ENCODE data around the gene COL20A1. TPM values are rescaled to one million over a fixed set of nuclear protein-coding genes. Genes with fewer than 3 reads are reported as not detected.

COL20A1 gene
- total and polyA plus RNA-seq, 10 donors = 0.12 to 2.1 (median 0.60) TPM; not detected in 2

DNA sequence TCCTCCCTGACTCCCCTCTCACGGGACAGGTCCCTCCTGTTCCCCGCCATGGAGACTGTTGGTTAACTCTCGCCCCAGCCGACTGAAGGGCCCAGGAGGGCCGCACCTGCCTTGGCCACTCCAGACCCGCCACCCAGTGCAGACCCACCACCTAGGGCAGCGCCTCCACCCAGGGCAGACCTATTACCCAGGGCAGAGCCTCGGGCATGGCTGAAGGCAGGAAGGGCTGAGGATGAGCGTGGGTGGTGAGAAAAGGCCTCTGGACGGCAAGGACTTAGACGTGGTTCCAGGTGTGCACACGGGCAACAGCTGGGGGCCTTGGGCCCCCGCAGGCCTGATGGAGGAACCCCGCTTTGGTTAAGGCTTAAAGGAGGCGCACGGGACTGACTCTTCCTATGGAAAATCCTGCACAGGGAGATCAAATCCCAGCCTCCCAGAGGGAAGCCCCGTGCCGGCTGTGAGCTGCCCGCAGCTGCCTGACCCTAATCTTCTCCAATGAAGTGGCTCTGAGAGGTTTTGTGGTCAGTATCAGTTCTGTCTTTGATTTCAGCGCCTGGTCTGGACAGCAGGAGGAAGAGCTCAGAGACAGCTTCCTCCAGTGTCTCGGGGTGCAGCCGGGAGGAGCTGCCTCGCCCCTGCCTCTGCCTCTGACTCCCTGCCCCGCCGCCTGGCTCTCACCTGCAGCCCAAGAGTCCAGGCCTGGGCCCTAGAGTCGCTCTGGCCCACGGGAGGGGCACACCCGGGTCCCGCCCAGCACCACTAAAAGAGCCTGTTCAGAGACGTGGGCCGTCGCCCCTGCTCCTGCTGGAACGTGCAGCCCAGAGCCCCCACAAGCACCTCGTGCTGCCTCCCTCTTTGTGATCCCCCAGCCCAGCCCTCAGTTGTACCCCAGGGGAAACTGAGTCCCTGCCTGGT is 80.2 kb downstream of the COL20A1 start:
- TF ChIP-seq, protein P1, sequence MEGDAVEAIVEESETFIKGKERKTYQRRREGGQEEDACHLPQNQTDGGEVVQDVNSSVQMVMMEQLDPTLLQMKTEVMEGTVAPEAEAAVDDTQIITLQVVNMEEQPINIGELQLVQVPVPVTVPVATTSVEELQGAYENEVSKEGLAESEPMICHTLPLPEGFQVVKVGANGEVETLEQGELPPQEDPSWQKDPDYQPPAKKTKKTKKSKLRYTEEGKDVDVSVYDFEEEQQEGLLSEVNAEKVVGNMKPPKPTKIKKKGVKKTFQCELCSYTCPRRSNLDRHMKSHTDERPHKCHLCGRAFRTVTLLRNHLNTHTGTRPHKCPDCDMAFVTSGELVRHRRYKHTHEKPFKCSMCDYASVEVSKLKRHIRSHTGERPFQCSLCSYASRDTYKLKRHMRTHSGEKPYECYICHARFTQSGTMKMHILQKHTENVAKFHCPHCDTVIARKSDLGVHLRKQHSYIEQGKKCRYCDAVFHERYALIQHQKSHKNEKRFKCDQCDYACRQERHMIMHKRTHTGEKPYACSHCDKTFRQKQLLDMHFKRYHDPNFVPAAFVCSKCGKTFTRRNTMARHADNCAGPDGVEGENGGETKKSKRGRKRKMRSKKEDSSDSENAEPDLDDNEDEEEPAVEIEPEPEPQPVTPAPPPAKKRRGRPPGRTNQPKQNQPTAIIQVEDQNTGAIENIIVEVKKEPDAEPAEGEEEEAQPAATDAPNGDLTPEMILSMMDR (IDR thresholded peaks at IDR 0.05 in 8 of 11, conservative IDR thresholded peaks at IDR 0.05 in 3 of 11) = no peak
- TF ChIP-seq POLR2AphosphoS5 (IDR thresholded peaks at IDR 0.05) (no peak), POLR2A (IDR thresholded peaks at IDR 0.05) (no peak)
- Histone ChIP-seq H3K9me3 (no peaks in the 10 kb centered on the region), H3K36me3 (no peaks in the 10 kb centered on the region), H3K27ac (no peak overlapping the region), H3K27me3 (replicated peaks in 1 of 7) (peaks cover 0 to 88% (median 17%) of the 10 kb centered on the region in 7 donors), H3K4me3 (no peak overlapping the region), H3K4me1 (peaks cover 0 to 6% (median 0%) of the 10 kb centered on the region in 6 donors)
- 70 to 72% (median 71%) methylated on average over 24 to 34 of the region's 34 CpGs for WGBS, 5 donors
- intact Hi-C loops (cut with DNase I; ENCODE audit: low total_unique reads) = no loop called here
- no peak for DNase-seq

DNA sequence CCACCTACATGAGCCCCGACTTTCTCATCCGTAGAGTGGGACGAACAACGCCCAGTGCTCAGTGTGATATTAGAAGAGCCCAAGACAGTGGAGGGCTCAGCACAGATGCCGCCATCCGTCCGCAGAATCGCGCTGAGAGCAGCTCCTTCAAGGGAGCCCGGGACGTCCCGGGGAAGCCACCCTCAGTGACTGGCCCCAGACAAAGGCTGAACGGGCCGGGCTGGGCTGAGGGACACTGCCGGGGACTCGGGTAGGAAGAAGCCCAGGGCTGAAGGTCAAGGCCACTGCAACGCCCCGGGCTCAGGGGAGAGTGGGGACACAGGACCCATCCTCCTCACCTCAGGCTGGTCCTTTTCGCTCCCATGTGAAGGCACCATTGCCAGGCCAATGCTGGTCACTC is 81.0 kb downstream of the COL20A1 start:
- Histone ChIP-seq H3K4me3 (no peak overlapping the region), H3K27ac (no peak overlapping the region), H3K9me3 (no peaks in the 10 kb centered on the region), H3K4me1 (peaks cover 0 to 6% (median 0%) of the 10 kb centered on the region in 6 donors), H3K36me3 (no peaks in the 10 kb centered on the region), H3K27me3 (replicated peaks in 1 of 7) (peaks cover 0 to 88% (median 17%) of the 10 kb centered on the region in 7 donors)
- whole genome bisulfite sequencing, 5 donors = 75 to 87% (median 82%) methylated on average over 16 to 19 of the region's 19 CpGs
- intact Hi-C loops (cut with DNase I; ENCODE audit: low total_unique reads) = no loop called here
- no peak for DNase-seq
- TF ChIP-seq POLR2AphosphoS5 (IDR thresholded peaks at IDR 0.05) = no peak
- TF ChIP-seq, protein P1 (IDR thresholded peaks at IDR 0.05 in 8 of 11, conservative IDR thresholded peaks at IDR 0.05 in 3 of 11) = no peak
- TF ChIP-seq POLR2A (IDR thresholded peaks at IDR 0.05) = no peak

DNA sequence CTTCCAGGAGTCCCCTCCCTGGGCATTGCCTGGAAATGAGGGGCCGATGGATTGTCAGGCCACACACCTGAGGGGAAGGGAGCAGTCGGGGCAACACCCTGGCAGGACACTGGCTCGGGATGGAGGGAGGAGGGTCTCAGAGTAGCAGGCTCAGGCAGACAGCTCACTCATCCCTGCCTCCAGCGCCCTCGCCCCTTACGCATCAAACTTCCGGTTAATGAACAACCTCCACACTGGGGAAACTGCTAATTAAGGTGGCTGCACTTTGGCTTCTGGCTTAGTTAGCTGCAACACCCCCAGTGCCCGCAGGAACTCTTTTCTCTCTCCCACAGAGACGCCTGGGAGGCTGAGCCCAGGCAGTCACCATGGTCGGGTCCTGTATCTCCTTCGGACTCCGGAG is 81.5 kb downstream of the COL20A1 start:
- Histone ChIP-seq H3K27me3 (replicated peaks in 1 of 7) (peaks cover 0 to 93% (median 17%) of the 10 kb centered on the region in 7 donors), H3K36me3 (no peaks in the 10 kb centered on the region), H3K9me3 (no peaks in the 10 kb centered on the region), H3K27ac (no peak overlapping the region), H3K4me1 (peaks cover 0 to 6% (median 0%) of the 10 kb centered on the region in 6 donors), H3K4me3 (no peak overlapping the region)
- no peak for DNase-seq
- 62 to 72% (median 69%) methylated on average over 8 to 12 of the region's 12 CpGs for WGBS, 5 donors
- intact Hi-C loops (cut with DNase I; ENCODE audit: low total_unique reads) = no loop called here
- no peak for TF ChIP-seq POLR2AphosphoS5 (IDR thresholded peaks at IDR 0.05)
- TF ChIP-seq POLR2A (IDR thresholded peaks at IDR 0.05) = no peak
- TF ChIP-seq, protein P1 (IDR thresholded peaks at IDR 0.05 in 8 of 11, conservative IDR thresholded peaks at IDR 0.05 in 3 of 11) = no peak

DNA sequence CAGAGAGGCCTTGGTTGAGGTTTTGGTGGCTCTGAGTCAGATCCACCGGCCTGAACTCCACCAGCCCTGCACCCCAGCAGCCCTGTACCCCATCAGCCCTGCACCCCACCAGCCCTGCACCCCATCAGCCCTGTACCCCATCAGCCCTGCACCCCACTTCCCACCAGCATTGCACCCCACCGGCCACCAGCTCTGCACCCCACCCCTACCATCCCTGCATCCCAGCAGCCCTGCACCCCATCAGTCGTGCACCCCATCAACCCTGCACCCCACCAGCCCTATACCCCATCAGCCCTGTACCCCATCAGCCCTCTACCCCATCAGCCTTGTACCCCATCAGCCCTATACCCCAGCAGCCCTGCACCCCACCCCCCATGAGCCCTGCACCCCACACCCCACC is 82.5 kb downstream of the COL20A1 start:
- TF ChIP-seq, protein P1 (IDR thresholded peaks at IDR 0.05 in 8 of 11, conservative IDR thresholded peaks at IDR 0.05 in 3 of 11) = no peak
- TF ChIP-seq POLR2A (IDR thresholded peaks at IDR 0.05) = no peak
- TF ChIP-seq POLR2AphosphoS5 (IDR thresholded peaks at IDR 0.05) = no peak
- Histone ChIP-seq H3K27me3 (replicated peaks in 1 of 7) (peaks cover 0 to 95% (median 17%) of the 10 kb centered on the region in 7 donors), H3K4me1 (peaks cover 0 to 6% (median 0%) of the 10 kb centered on the region in 6 donors), H3K9me3 (no peaks in the 10 kb centered on the region), H3K4me3 (no peak overlapping the region), H3K27ac (no peak overlapping the region), H3K36me3 (no peaks in the 10 kb centered on the region)
- WGBS, 5 donors = 76 to 96% (median 82%) methylated on average over 3 of the region's 3 CpGs
- no peak for DNase-seq
- intact Hi-C loops (cut with DNase I; ENCODE audit: low total_unique reads) = no loop called here

Measured in spleen (tissue), 11 donors.